Measurements from ENCODE around the gene MAP7. TPM values are rescaled to one million over a fixed set of nuclear protein-coding genes. Genes with fewer than 3 reads are reported as not detected.

The MAP7 gene
- total and polyA plus RNA-seq, 9 of the 15 experiments (the other 6 are each of a cell fraction or from before 2014, with no cell fraction given) = 0.76 to 7.7 (median 3.9) TPM

GRCh38 chr6:136535017-136535765 is 15.0 kb downstream of the MAP7 start:
- WGBS (ENCODE audit: insufficient coverage, low coverage, missing lambda C conversion rate) = 15% methylated on average over 5 of the region's 5 CpGs
- intact Hi-C loops (cut with micrococcal nuclease) = no loop called here

More at GRCh38 chr6:136535017-136535765, 15.0 kb downstream of the MAP7 start:
- no peaks in the 10 kb centered on the region for H3K79me2 ChIP-seq (ENCODE audit: control insufficient read depth, insufficient read depth, low read length)
- DNase-seq (ENCODE audit: extremely low read depth in 1 of 4, low spot score in 3 of 4) (no peak), FAIRE-seq (no peak), ATAC-seq (no peak)
- H4K20me1 ChIP-seq (replicated peaks; ENCODE audit: control insufficient read depth, insufficient read depth, low read length) = no peaks in the 10 kb centered on the region
- ChIA-PET CTCF (ENCODE audit: low intra/inter-chr PET ratio) (no interaction called here), POLR2A (interaction anchor here (0.6 to 1.1 kb wide), 5 partner anchors 10 to 202 kb away, joined by 3 to 6 read pairs (median 4); no protein-coding TSS in a partner anchor)
- no peak overlapping the region for H3K4me2 ChIP-seq (ENCODE audit: insufficient read depth, low read length)
- H3K27ac ChIP-seq (ENCODE audit: extremely low read depth, low read depth, low read length) = no peak overlapping the region
- no peak overlapping the region for H3K9ac ChIP-seq (ENCODE audit: insufficient read depth in 1 of 2, low read depth in 2 of 2, low read length in 2 of 2)
- BruUV-seq (replicated peaks) = no TSS peak
- H3K9me3 ChIP-seq (replicated peaks; ENCODE audit: control insufficient read depth, insufficient read depth, low read depth, low read length) = no peaks in the 10 kb centered on the region
- no peak overlapping the region for H3K4me3 ChIP-seq
- TF ChIP-seq ZFPM2 (CRISPR knock-in tag; IDR thresholded peaks at IDR 0.05) (no peak), SAFB (IDR thresholded peaks at IDR 0.05; ENCODE audit: borderline replicate concordance, low read depth, low read length) (no peak), HMG20B (CRISPR knock-in tag; IDR thresholded peaks at IDR 0.05) (no peak), ZNF778 (CRISPR knock-in tag; IDR thresholded peaks at IDR 0.05) (no peak), PTBP1 (IDR thresholded peaks at IDR 0.05; ENCODE audit: low read depth, low read length) (no peak), THRAP3 (IDR thresholded peaks at IDR 0.05; ENCODE audit: borderline replicate concordance) (no peak), KLF16 (IDR thresholded peaks at IDR 0.05) (no peak), FOXM1 (IDR thresholded peaks at IDR 0.05; ENCODE audit: low read depth) (no peak), FOXM1 (CRISPR knock-in tag; IDR thresholded peaks at IDR 0.05; ENCODE audit: low read depth) (no peak), SIN3B (IDR thresholded peaks at IDR 0.05; ENCODE audit: low read depth) (no peak), ZNF274 (IDR thresholded peaks at IDR 0.05; ENCODE audit: borderline replicate concordance, low read depth, low read length) (no peak), KAT7 (CRISPR knock-in tag; IDR thresholded peaks at IDR 0.05; ENCODE audit: borderline replicate concordance) (no peak), ZNF717 (CRISPR knock-in tag; IDR thresholded peaks at IDR 0.05) (no peak), MCM2 (IDR thresholded peaks at IDR 0.05; ENCODE audit: low read depth) (no peak), CHD1 (IDR thresholded peaks at IDR 0.05; ENCODE audit: low read length) (no peak), BMI1 (IDR thresholded peaks at IDR 0.05; ENCODE audit: low read length) (no peak)
- TF ChIP-seq, protein P1, sequence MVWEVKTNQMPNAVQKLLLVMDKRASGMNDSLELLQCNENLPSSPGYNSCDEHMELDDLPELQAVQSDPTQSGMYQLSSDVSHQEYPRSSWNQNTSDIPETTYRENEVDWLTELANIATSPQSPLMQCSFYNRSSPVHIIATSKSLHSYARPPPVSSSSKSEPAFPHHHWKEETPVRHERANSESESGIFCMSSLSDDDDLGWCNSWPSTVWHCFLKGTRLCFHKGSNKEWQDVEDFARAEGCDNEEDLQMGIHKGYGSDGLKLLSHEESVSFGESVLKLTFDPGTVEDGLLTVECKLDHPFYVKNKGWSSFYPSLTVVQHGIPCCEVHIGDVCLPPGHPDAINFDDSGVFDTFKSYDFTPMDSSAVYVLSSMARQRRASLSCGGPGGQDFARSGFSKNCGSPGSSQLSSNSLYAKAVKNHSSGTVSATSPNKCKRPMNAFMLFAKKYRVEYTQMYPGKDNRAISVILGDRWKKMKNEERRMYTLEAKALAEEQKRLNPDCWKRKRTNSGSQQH (CRISPR knock-in tag; IDR thresholded peaks at IDR 0.05) = no peak
- TF ChIP-seq, protein P2, sequence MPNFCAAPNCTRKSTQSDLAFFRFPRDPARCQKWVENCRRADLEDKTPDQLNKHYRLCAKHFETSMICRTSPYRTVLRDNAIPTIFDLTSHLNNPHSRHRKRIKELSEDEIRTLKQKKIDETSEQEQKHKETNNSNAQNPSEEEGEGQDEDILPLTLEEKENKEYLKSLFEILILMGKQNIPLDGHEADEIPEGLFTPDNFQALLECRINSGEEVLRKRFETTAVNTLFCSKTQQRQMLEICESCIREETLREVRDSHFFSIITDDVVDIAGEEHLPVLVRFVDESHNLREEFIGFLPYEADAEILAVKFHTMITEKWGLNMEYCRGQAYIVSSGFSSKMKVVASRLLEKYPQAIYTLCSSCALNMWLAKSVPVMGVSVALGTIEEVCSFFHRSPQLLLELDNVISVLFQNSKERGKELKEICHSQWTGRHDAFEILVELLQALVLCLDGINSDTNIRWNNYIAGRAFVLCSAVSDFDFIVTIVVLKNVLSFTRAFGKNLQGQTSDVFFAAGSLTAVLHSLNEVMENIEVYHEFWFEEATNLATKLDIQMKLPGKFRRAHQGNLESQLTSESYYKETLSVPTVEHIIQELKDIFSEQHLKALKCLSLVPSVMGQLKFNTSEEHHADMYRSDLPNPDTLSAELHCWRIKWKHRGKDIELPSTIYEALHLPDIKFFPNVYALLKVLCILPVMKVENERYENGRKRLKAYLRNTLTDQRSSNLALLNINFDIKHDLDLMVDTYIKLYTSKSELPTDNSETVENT (CRISPR knock-in tag; IDR thresholded peaks at IDR 0.05) = no peak
- TF ChIP-seq, protein P3, sequence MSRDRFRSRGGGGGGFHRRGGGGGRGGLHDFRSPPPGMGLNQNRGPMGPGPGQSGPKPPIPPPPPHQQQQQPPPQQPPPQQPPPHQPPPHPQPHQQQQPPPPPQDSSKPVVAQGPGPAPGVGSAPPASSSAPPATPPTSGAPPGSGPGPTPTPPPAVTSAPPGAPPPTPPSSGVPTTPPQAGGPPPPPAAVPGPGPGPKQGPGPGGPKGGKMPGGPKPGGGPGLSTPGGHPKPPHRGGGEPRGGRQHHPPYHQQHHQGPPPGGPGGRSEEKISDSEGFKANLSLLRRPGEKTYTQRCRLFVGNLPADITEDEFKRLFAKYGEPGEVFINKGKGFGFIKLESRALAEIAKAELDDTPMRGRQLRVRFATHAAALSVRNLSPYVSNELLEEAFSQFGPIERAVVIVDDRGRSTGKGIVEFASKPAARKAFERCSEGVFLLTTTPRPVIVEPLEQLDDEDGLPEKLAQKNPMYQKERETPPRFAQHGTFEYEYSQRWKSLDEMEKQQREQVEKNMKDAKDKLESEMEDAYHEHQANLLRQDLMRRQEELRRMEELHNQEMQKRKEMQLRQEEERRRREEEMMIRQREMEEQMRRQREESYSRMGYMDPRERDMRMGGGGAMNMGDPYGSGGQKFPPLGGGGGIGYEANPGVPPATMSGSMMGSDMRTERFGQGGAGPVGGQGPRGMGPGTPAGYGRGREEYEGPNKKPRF (IDR thresholded peaks at IDR 0.05; ENCODE audit: low read depth, low read length) = no peak
- no peak overlapping the region for H2AFZ ChIP-seq (ENCODE audit: low read depth, low read length)
- no peaks in the 10 kb centered on the region for H3K4me1 ChIP-seq (replicated peaks in 1 of 2; ENCODE audit: control insufficient read depth in 2 of 2, insufficient read depth in 2 of 2, low read length in 2 of 2)
- H3K36me3 ChIP-seq (ENCODE audit: control insufficient read depth, insufficient read depth, low read length) = no peaks in the 10 kb centered on the region
- in situ Hi-C loops (cut with MboI) = loop anchor here (25.0 kb wide), 1 partner anchor 198 kb away; no protein-coding TSS in a partner anchor
- H3K27me3 ChIP-seq (ENCODE audit: control insufficient read depth in 2 of 2, insufficient read depth in 2 of 2, low read length in 2 of 2) = peaks cover 10 to 19% of the 10 kb centered on the region in 2 experiments; a peak in 4 of 5 replicates
- no peaks in the 10 kb centered on the region for H3K9me1 ChIP-seq (ENCODE audit: control insufficient read depth, insufficient read depth, low read length)
